ENCODE data around the gene PFN3.
A peak's percentile ranks its signal among the peaks of the same experiment; 100 is the strongest.

- TF ChIP-seq CTCF (IDR thresholded peaks at IDR 0.05) = peak; percentile 96 to 99 (median 97)
- no peak for TF ChIP-seq POLR2A (IDR thresholded peaks at IDR 0.05)
These were observed 9.8 kb downstream of the PFN3 start for GRCh38 chr5:177390363-177391300.

Measured in adrenal gland (tissue), 5 donors.